Fibroblast of the conjunctiva (primary cell): ENCODE measurements around the gene KIAA1217.

ENCODE experiments used
- DNase-seq: peaks from one replicate; pipeline ENCODE4 v3.0.0-alpha.2; 2010; ENCODE audit warnings: low read depth

KIAA1217 gene

DNA sequence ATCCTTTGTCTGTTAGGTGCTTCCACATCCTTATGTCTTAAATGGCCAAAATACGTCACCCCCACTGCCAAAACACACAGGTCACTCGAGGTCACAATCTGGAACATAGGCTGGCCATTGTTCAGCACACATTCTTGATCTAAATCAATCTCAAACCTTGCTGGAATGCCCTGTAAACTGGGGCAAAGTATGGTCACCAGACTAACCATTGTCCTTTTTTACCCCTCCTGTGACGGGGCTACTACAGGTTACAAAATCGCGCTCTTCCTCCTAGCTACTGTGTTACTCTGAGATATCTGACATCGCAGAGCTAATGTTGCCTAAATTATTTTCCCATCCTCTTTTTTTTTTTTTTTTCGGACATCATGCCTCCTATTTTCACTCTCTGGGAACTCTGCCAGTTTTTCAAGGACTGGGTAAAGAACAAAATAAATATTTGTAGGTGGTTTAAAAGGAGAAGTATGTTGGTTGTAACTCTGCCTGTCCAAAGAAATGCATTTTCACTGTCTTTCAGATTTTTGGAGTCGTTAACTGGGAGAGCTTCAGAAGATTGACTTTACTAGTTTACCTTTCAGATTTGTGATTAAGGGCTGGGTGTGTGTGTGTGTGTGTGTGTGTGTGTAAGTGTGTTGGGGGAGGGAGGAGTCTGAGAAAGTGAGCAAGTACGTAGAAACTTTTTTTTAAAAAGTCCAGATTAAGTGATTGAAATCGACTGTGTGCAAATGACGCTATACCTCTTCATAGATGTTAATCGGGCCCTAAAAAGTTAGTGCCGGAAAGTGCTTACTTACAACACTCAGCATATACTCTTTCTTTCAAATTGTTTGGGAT is 942 bp upstream of the KIAA1217 start:
- no peak for DNase-seq

DNA sequence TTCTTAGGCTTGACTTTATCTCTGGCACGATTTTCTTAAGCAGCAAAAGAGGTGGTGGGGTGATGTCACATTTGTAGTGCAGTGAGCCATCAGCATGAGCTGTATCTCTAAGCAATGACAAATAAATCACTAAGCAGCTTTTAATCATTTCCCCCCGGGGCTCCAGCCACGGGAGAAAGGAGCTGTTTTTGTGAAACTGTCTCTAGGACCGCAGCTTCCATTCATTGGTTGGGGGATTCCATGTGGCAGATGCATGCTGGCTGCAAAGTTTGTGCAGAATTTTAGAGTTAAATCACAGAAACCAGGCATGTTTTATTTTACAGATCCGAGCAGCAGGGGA is 464 bp downstream of the KIAA1217 start:
- no peak for DNase-seq

DNA sequence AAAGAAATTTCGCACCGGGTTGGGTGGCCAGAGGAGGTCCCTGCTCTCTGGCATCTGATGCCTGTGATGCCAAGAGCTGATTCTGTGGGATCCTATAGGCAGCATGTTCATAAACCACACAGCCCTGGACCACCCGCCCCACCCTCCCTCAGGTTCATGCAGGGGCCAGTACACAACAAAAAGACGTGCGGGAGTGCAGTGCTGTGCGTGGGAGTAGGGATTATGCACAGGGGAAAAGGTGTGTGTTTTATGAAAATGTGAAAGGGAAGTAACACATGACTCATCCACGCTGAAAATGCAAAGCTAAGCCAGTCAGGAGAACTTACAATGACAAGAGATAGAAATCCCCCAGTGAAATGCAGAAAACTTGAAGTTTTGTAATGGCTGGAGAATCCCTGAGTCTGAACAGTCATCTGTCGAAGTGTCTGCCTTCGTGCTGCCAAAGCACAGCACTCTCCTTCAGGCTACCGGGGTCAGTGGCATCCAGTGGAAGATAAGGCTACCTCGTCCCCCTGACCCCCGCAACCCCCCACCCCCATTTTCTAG is 1.1 kb downstream of the KIAA1217 start:
- DNase-seq = no peak

DNA sequence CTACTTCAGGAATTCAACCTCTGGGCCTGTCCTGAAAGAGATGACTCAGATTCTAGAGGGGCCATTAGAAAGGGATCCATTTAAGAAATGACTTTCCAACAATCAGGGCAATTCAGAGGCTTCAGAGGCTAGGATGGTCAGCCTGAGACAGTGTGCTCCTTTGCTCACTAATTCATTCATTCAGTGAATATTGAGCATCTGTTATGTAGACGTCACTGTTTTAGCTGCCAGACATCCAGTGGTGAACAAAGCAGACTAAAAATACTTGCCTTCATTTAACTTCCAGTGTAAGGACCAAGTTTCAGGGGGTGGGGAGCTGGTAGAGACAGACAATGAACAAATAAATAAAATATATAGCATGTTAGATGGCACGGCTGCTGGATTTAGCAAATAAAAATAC is 1.6 kb downstream of the KIAA1217 start:
- no peak for DNase-seq

DNA sequence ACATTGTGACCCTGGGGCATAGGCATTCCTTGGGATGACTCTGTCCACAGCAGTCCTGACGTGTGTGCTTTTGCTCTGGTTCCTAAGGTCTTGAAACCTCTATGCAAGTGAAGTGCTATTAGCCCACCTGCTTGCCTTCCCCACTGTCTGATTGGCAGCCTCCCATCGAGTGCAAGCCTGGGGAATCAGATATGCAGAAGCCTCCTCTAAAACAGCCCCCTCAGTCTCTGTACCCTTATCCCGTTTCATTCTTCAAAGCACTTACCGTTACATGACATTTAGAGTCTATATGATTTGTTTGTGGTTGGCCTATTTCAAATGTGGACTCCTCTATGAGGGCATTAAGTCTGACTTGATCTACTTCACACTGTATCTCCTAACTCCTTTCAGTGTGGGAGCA is 4.3 kb downstream of the KIAA1217 start:
- DNase-seq = no peak

DNA sequence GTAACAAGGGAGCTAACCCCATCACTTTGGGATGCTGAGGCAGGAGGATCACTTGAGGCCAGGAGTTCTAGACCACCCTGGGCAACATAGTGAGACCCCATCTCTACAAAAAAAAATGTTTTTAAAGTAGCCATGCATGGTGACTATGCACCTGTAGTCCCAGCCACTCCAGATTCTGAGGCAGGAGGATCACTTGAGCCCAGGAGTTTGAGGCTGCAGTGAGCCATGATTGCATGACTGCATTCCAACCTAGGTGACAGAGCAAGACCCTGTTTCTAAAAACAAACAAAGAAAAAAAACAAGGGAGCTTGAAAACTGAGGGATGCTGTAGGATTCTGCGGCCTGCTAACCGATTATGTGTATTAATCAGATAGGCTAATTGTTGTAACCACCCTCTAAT is 4.9 kb downstream of the KIAA1217 start:
- DNase-seq = no peak

DNA sequence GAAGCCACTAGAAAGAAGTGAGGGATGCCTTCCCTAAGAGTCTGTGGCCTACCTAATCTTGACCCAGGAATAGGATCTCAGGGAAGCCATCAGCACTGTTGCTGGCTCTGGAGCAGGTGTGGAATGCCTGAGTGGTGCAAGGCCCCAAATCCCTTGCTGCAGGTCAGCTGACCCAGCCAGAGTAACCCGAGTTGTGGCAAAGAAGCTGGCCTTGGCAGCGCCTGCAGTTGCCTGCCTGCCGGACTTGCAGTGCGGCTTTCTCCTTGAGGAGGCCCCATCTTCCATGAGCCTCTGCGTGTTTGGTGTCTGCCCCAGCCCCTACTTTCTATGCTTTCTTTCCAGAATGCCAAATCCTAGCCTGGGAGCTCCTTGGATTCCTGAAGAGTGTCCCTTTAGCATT is 5.8 kb downstream of the KIAA1217 start:
- no peak for DNase-seq

DNA sequence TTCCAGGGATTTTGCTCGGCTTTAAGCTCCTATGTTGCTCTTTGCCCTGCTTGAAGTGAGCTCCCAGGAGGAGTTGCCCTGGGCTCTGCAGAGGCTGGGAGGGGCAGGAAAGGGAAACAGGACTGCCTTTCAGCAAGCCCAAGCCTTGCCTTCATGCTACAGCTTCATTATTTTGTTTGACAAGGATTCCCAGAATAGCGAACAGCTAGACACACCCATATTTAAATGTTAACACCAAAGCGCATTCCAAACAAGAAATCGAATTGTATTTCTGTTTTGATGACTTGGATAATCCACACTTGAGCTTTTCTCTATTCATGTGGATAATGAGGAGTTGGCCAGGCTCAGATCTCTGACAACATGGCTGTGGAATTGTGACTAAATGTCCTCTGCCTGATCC is 6.3 kb downstream of the KIAA1217 start:
- no peak for DNase-seq

DNA sequence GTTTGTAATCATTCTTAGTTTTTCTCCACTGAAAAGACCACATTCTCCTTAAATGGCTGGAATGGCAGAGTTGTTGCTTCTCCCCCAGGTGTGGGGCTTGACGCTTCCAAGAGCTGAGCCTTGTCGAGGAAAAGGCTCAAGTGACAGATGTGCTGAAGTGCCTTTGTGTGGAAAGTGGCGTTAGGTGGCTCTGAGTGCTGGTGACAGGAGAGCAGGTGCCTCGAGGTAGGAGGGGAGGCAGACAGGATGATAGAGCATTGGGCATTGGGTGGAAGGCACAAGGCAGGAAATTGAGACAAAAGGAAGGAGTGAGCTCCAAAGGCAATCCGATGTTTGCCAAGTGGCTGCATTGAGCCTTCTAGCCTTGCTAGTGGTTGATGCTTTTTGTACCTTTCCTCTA is 6.7 kb downstream of the KIAA1217 start:
- no peak for DNase-seq

DNA sequence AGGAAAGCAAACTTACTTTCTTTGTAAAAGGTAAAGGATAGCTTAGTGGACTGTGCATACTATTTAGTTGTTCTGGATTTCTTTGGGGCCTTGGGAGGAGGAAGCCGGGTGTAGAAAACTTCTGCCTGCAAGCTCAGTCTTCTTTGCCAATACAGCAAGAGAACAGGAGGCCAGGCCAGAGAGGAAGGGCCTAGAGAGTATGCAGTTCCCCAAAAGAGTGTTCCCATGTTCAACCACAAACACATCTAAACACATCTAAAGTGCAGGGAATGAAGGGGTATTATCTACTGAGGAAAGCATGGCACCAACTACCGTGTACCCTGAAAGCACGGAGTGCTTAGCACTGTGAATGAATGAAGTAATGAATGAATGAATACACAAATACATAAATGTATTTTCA is 11.0 kb downstream of the KIAA1217 start:
- no peak for DNase-seq

DNA sequence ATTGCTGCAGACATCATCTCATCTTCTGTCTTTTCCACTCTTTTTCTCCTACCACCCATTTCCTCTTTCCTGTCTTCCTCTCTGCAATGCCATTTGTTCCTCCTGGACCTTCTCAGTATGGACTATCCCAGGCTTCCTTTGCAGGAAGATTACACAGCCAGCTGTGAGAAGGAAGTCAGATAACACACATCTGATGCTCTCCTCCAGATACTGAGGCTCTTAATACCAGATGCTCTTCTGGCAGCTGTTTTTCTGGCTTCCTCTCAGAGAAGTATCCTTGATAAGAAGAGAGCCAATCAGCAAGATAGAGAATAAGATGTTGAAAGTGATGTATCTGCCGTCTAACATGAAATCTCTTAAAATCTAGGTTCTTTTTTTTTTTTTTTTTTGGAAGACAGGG is 14.4 kb downstream of the KIAA1217 start:
- DNase-seq = no peak

DNA sequence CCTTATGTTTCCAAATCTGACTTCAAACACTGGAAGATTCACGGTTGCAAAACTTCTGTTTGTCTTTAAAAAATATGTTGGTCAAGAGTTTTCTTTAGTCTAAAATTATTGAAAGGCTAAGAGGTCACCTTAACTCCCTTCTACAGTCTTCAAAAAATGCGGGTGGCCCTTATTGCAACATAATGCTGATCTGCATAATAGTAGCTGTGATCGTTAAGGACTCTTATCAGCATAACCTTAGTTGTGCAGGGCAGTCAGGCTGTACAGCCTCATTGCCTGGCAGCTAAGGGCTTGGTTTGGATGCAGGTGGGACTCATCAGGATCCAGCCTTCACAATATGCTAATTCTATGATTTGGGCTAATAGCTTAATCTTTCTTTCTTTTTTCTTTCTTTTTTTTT is 15.0 kb downstream of the KIAA1217 start:
- no peak for DNase-seq

DNA sequence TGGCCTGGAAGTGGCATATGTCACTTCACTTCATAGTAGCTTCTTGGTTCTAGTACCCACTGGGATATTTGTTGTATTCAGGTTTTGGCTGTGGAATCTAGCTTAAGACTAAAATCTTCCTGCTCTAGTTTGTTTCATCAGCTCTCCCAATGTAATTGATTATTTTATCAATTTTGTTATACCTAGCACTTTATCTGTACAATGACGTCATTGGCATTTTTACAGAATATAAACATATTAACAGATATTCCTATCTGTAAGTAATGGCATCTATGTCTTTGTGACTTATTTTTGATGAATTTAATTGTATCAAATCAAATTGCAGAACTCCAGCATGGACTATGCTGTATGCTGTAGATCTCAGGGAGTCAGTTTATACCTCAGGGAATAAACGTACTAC is 19.7 kb downstream of the KIAA1217 start:
- DNase-seq = no peak

DNA sequence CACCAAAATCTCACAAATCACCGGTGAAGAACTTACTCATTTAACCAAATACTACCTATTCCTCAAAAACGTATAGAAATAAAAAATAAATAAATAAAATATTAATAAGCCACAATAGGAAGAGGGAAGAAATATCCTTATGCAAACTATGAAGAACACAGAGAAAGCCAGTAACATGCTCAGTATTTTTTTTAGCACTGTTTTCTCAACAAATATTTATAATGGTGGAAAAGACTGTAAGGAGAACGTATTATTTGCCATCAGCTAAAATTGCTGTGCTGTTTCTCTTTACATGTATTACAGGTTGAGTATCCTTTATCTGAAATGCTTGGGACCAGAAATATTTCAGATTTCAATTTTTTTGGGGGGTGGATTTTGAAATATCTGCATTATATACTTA is 21.0 kb downstream of the KIAA1217 start:
- DNase-seq = no peak

DNA sequence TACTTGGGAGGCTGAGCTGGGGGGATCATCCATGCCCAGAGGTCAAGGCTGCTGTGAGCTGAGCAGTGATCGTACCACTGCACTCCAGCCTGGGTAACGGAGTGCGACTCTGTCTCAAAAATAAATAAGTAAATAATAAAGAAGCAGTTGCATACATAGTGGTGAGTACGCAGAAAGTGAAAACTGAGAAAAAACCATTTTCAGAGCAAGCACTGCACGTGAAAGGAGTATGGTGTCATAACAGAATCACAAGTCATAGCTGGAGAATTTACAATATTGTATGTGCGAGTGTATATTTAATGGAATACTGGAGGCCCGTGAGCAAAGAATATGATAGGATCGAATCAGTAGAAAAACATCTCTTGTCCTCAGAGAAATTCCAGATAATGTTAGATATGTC is 22.3 kb downstream of the KIAA1217 start:
- no peak for DNase-seq

DNA sequence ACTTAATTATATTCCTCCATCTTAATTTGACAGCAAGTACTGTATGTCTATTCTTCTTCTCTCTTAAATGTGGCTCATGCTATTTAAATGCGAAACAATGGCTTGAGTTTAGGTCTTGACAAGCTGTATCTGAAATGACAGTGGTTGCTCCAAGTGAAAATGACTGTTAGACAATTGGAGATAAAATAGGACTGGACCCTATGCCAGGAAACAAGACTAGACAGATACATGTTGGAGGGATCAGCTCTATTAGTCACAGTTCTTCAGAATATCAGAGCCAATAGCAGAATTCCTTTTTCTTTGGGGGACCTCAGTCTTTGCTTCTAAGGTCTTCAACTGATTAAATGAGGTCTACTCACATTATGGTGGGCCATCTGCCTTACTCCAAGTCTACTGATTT is 25.8 kb downstream of the KIAA1217 start:
- no peak for DNase-seq

DNA sequence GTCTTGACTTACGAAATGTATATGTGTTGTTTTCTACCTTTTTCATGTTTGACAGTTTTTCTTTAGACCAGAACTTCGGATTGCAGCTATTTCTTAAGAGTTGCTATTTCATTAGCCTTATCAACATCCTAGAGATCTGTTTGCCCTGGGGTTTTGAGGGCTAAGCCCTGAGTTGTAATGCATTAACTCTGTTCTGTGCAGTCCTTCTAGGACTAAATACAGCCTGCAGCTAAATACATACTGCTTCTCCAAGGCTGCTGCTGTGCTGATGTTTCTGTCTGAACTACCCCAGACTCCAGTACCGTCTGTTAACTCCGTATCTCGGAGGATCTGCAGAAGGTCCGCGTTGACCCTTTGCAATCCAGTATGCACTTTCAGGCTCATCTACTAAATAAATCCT is 26.5 kb downstream of the KIAA1217 start:
- no peak for DNase-seq

DNA sequence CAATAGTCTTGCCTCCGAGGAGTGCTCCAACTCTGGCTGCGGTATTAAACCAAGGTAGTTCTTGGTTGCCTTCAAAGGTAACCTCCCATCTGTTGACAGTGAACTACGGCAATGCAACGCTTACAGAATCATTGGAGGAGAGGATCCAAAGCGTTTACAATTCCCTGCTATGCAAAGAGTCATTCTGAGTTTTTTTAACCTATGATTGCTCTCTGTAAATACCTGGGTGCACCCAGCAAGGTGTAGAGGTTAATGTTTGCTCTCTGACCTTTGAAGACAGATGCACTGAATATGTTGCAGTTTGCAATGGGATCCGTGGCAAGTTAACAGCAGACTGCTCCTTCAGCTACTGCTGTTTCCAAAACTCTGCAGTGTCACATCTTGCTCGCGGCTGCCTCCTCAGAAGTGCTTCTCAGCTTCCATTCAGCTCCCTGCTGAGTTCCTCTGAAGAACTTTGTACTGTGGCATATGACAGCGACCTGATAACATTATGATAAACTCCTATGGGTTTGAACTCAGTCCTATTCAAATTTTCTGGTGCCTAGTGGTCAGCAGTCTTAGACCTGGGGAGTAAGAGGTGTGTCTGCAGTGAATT is 29.0 kb downstream of the KIAA1217 start:
- DNase-seq = no peak

DNA sequence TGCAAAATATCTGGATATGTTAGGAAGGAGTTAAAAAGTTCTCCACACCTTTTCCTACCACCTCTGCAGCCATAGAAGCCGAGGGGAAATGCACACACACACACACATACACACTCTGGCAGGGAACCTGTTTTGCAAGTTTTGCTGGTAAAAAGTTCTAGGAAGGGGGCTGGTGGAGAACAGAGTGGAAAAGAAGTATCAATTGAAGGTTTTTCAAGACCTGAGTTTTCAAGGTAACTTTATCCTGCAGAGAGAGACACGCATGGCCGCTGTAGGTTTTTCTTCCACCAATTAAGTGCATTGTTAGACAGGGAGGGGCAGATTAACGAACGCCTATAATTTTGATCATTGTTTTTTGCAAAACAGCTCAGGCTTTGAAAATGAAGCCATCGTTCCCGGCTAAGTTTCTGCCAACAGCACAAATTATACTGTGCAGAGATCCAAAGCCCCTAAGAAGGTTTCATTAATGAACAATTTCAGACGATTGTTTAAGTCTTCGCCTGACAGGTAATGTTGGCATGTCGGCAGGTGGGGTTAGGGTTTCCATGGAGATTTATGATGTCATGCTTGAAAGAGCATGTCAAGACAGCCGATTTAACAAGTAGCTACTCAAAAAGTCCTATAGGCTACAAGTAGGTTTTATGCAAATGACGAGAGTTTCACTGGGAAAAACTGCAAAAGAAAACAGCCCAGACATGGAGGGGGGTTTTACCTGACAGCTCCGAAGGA is 29.7 kb downstream of the KIAA1217 start:
- no peak for DNase-seq

DNA sequence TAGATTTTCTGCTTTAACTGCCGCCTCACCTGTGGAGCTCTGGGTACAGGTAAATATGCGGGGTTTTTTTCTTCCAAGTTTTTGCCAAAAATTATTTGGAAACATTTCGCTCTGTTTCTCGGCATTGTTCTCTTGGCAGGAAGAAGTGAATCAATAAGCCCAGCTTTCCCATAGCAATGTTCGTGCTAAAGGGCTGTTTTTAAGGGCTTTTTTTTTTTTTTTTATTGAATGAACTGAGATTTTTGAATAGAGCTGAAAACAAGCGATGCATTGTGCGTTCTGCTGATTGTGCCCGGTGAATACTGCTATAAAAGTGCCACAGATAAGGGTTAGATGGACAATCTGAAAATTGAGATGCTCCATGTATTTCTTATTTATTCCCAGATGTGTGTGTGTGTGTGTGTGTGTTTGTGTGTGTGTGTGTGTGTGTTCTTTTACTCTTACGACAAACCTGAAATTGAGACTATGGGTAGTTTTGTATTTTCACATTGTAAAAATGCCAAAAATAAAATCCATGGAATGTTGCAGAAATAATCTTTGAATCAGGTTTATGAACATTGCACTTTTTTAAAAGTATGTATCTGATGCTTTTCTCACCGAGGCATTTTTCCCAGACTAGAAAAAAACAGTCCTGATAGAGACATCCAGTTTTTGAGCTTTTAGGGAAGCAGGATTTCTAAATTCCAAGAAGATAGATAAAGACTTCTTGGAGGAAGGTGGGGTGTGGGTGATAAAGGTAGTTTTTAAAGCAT is 30.5 kb downstream of the KIAA1217 start:
- DNase-seq = no peak

DNA sequence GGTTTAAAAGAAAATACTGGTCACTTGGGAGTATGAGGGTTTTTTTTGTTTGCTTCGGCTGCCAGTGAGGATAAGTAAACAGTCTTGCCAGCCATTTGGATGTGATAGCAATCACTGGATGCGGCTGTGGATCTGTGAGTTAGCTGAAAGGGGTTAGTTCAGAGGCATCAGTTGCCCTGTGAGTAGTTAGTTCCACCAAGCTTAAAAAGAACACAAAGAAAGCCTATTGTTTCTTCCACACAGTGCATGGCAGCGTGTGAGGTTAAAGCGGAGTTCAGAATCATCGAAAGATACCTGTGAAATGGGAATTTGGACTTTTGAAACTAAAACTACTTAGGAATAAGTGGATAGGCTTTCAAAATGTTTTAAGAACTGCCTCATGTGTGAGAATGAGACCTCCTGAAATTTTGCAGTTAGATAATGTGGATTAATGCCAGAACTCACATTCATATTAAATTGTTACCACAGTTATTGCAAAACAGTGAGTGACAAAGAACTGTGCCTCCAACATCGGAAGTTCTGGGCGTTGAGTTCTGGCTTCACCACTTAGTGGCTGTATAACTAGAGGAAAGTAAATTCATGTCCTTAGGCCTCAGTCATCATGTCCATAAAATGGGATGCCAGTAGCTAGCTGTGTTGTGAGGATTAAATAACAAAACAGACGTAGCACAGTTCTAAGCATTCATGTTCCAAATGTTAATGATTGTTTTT is 31.3 kb downstream of the KIAA1217 start:
- DNase-seq = no peak

DNA sequence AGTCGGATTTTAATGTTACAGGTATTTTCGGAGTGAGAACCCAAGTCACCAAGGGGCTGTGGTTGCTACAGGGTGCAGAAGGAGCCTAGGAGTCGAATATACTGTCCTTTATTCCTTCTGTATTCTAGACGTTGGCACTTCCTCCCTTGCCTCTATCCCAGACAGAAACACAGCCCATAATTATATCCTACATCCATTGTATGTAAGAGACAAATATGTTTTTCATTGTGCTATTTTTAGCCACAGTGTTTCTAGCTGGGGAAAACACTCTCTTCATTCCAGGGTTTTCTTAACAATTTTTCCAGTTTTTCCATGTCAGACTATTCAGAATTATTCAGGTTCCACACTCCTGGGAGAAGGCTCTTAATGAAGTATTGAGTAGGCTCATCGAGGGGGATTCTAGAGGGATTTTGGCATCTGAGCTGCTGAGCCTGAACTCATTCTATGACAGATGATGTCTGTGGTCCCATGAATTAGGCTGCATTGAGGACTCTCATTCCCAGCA is 32.6 kb downstream of the KIAA1217 start:
- DNase-seq = no peak
